Dedifferentiated amniotic fluid mesenchymal stem cell (primary cell): Measurements from ENCODE around the gene ZFAND2A.
"Not testable (repeated sequence)": the region's sequence is repeated elsewhere in the genome, so short reads cannot be mapped to it uniquely, and the experiment has no call there.

Source experiments
- DNase-seq: peaks from one replicate; pipeline ENCODE4 v3.0.0-alpha.2; 2016; ENCODE audit errors: extremely low spot score

Gene ZFAND2A

DNA sequence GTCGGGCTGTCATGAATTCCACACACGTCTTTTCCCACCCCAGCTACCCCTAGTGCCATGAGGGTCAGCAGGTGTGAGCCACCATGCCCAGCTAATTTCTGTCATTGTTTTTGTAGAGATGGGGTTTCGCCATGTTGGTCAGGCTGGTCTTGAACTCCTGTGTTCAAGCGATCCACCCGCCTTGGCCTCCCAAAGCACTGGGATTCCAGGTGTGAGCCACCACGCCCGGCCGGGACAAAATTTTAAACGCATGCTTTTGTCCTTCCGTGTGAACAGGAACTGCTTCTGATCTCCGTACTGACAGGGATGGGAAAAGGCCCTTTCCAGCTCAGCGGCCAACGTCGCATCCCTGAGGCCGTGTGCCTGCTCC is 15.6 kb upstream of the ZFAND2A start:
- DNase-seq: no peak

DNA sequence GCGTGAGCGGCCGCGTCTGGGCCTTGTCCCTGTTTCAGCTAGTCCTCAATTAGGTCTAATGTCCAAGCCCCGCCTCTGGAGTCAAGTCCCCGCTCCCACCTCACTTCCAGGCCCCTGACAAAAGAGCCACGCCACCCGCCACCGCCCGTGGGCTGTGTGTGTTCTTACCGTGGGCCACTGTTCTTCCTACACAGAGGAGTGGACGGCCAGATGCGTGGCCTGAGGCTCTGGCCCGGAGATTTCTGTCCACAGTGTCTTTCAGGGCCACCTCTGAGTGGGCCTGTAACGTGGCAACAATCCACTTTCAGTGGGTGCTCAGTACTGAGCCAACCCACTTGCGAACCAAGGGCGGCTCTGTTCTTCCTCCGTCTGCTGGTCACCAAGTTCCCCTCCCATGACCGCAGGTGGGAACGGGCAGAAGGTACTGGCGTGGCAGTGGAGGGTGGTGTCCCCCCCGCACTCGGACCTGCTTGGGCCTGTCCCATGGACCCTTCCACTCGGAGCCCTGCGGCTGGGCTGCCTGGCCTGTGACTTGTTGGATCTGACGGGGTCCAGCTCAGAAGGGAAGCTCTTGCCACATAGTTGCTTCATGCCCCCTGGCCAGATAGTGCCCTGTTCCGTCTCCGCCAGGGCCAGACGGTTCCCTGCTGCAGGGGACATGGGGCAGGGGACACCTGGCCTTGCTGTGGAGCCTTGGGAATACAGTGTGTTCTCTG is 15.0 kb upstream of the ZFAND2A start:
- no peak for DNase-seq

DNA sequence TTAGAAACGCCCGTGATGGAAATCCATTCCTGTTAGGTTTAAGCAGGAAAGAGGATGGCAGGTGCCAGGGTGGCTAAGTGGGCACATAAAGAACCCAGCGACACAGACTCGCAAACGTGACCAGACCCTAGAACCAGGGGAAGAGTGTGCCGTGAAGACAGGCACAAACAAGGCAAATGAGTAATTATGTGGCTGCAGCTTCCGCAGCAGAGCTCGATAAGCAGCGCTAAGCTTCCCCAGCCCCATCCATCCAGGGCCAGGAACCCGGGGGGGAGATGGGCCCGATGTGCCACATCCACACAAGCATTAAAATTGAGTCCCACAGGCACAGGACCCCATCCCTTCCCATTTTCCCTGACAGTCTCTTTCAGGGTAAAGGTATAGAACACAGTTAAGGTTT is 14.0 kb upstream of the ZFAND2A start:
- no peak for DNase-seq

- no peak for DNase-seq
Measured at GRCh38 chr7:1172666-1173523, 12.9 kb upstream of the ZFAND2A start.

DNA sequence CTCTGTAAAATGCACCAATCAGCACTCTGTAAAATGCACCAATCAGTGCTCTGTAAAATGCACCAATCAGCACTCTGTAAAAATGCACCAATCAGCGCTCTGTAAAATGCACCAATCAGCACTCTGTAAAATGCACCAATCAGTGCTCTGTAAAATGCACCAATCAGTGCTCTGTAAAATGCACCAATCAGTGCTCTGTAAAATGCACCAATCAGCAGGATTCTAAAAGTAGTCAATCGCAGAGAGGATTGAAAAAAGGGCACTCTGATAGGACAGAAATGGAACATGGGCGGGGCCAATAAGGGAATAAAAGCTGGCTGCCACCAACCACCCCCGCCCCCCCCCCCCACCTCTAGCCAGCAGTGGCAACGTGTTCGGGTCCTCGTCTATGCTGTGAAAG is 11.5 kb upstream of the ZFAND2A start:
- DNase-seq: not testable (repeated sequence)

GRCh38 chr7:1170741-1171501 is 10.9 kb upstream of the ZFAND2A start:
- no peak for DNase-seq

GRCh38 chr7:1169409-1170368 is 9.7 kb upstream of the ZFAND2A start:
- DNase-seq: no peak

DNA sequence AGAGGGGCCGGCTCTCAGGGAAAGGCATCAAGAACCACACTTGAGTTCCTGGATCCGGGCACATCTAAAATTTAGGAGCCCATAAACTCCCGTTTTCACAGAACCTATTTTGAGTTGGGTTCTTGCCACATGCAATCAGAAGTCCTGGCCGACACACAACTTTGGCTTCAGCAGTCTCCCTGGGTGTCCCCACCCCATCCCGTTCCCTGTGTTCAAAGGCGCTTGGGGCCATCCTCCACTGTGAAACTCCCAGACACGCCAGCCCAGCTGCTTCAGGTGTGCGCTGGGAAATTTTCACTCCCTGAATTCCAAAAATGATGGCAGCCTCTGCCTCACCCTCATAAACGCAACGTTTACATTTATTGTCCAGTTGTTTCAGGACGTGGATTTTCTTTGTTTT is 8.4 kb upstream of the ZFAND2A start:
- DNase-seq: no peak

DNA sequence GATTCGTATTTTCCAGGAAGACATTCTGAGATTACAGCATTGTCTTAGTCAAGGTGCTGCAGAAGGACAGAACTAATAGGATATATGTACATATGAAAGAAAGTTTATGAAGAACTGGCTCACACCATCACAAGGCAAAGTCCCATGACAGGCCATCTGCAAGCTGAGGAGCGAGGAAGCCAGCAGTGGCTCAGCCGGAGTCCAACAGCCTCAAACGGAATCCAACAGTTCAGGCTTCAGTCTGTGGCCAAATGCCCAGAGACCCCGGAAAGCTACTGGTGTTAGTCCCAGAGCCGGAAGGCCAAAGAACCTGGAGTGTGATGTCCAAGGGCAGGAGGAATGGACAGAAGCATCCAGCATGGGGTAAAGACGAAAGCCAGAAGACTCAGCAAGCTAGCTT is 4.4 kb upstream of the ZFAND2A start:
- no peak for DNase-seq

- no peak for DNase-seq
Measured at GRCh38 chr7:1163121-1163520, 3.1 kb upstream of the ZFAND2A start.

DNA sequence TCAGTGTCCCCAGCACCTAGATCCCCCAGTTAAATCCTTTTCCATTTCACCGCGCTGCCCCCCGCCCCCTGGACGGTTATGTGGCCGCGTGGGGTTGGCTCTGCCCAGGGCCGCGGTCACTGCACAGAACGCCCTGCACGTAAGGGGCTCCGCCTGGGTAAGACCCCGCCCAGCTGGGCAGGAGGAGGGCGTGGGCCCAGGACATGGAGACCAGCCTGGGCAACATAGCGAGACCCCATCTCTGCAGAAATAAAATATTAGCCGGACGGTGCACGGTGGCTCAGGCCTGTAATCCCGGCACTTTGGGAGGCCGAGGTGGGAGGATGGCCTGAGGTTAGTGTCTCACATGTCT is 650 bp upstream of the ZFAND2A start:
- no peak for DNase-seq

GRCh38 chr7:1159231-1159630 is 765 bp downstream of the ZFAND2A start:
- DNase-seq: not testable (repeated sequence)

- DNase-seq: no peak
Measured at GRCh38 chr7:1158203-1159126, 1.5 kb downstream of the ZFAND2A start.

GRCh38 chr7:1156782-1157535 is 3.0 kb downstream of the ZFAND2A start:
- no peak for DNase-seq

GRCh38 chr7:1155818-1156781 is 3.9 kb downstream of the ZFAND2A start:
- DNase-seq: not testable (repeated sequence)

DNA sequence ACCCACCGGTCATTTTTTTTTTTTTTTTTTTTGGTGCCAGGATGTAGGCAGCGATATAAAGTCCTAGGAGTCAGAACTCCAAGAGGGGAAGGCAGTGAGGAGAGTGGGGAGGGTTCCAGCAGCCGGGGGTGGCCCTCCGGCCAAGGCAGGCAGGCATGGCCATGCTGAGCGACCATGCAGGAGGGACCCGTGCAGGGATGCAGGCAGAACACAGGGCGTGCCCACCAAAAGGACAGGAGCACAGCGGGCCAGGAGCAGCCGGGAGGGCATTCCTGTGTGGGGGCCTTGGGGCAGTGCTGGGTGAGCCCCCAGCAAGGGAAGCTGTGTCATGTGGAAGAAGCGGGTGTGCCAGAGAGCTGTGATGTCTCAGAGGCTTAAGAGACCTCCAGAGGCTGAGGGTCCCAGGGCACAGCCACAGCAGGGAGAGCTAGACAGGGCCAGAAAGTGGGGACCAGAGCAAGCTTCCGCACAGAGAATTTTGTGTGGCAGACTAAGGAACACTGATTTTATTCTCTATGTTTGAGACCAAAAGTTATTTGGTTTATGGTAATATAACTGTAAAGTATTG is 5.7 kb downstream of the ZFAND2A start:
- DNase-seq: no peak

DNA sequence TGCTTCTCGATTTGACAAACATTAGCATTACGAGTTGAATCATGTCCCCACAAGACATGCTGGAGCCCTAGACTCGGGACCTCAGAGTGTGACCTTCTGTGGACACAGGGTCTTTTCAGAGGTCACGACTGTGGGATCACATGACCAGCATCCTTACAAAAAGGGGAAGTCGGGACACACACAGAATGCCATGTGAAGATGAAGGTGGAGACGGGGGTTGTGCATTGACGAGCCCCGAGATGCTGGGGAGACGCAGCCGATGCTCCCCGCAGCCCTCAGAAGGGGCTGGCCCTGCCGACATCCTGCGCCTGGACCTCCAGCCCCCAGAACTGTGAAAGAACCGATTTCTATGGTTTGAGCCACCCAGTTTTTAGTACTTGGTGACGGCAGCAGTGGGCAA is 7.5 kb downstream of the ZFAND2A start:
- no peak for DNase-seq
